ENCODE data around the gene LAMB3.

LAMB3 gene

DNA sequence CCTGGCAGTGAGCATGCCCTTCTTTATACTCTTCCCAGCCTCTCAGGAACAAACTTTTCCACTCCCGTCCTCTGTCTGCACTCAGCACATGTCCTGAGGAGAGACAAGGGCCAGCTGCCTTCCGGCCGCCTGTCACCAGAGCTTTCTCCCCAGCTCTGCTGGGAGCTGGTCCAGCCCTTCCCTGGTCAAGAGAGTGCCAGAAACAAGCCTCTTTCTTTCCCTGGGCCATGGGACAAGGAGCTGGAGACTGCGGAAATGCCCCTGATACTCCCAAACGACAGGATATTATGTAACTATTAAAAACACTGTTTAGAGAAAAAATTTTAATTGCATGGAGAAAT lies 10.4 kb downstream of the LAMB3 start:
- Histone ChIP-seq H3K4me3 (ENCODE audit: low read depth in 1 of 5, low read length in 5 of 5) (no peak overlapping the region), H3K9ac (ENCODE audit: low read length in 5 of 5) (peak overlapping the region in 4 of 5 donors; percentile 50 to 64 (median 60))

GRCh38 chr1:209635850-209636249 lies 16.4 kb downstream of the LAMB3 start:
- Histone ChIP-seq H3K4me3 (ENCODE audit: low read depth in 1 of 5, low read length in 5 of 5) (no peak overlapping the region), H3K36me3 (ENCODE audit: control insufficient read depth in 5 of 5, insufficient read depth in 5 of 5, low read length in 5 of 5) (no peaks in the 10 kb centered on the region), H3K27me3 (ENCODE audit: control insufficient read depth in 5 of 5, insufficient read depth in 4 of 5, low read length in 5 of 5) (no peaks in the 10 kb centered on the region), H3K4me1 (ENCODE audit: control insufficient read depth in 5 of 5, insufficient read depth in 5 of 5, low read length in 5 of 5) (peaks cover 0 to 11% (median 7%) of the 10 kb centered on the region in 5 donors), H3K9ac (ENCODE audit: low read length in 5 of 5) (no peak overlapping the region), H3K9me3 (ENCODE audit: control insufficient read depth in 5 of 5, low read length in 5 of 5) (no peaks in the 10 kb centered on the region), H3K27ac (ENCODE audit: low read depth, low read length) (no peak overlapping the region)

More for the DNA sequence above, 10.4 kb downstream of the LAMB3 start:
- Histone ChIP-seq H3K4me1 (ENCODE audit: control insufficient read depth in 5 of 5, insufficient read depth in 5 of 5, low read length in 5 of 5) (peaks cover 24 to 59% (median 54%) of the 10 kb centered on the region in 5 donors), H3K27ac (ENCODE audit: low read depth, low read length) (peak overlapping the region; percentile 86), H3K27me3 (ENCODE audit: control insufficient read depth in 5 of 5, insufficient read depth in 4 of 5, low read length in 5 of 5) (no peaks in the 10 kb centered on the region), H3K36me3 (ENCODE audit: control insufficient read depth in 5 of 5, insufficient read depth in 5 of 5, low read length in 5 of 5) (no peaks in the 10 kb centered on the region), H3K9me3 (ENCODE audit: control insufficient read depth in 5 of 5, low read length in 5 of 5) (no peaks in the 10 kb centered on the region)

- Histone ChIP-seq H3K9ac (ENCODE audit: low read length in 5 of 5) (no peak overlapping the region), H3K27ac (ENCODE audit: low read depth, low read length) (no peak overlapping the region), H3K4me1 (ENCODE audit: control insufficient read depth in 5 of 5, insufficient read depth in 5 of 5, low read length in 5 of 5) (peaks cover 0 to 17% (median 15%) of the 10 kb centered on the region in 5 donors), H3K36me3 (ENCODE audit: control insufficient read depth in 5 of 5, insufficient read depth in 5 of 5, low read length in 5 of 5) (no peaks in the 10 kb centered on the region), H3K27me3 (ENCODE audit: control insufficient read depth in 5 of 5, insufficient read depth in 4 of 5, low read length in 5 of 5) (no peaks in the 10 kb centered on the region), H3K4me3 (ENCODE audit: low read depth in 1 of 5, low read length in 5 of 5) (no peak overlapping the region), H3K9me3 (ENCODE audit: control insufficient read depth in 5 of 5, low read length in 5 of 5) (no peaks in the 10 kb centered on the region)
These were observed 18.1 kb downstream of the LAMB3 start for GRCh38 chr1:209634005-209634737.

DNA sequence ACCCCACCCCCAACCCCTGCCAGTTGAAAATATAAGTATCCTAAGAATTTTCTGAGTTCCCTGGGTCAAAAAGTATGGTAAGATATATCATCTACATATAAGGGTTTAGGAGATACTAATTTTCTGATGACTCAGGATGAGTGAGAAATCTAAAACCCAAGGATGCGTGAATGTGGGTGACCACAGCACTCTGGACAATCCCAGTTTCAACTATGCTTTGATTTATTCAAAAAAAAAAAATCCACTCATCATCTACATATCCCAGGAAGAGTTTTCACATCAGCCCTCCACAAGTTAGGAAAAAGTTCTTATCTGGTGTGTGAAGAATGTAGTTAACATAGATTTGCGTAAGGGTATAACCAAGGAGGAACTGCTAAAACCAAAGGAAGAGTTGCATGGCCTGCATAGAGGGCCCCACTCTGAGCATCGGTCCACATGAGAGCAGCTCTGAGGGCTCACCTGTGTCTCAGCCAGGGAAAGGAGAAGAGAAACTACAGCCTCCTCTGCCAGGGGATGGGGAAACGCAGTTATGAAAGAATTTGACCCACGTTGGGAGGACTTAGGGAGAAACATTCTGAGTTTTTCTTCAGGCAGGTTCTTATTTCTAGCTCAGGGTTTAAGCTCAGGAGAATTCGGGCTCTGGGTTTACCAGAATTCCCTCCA lies 18.8 kb downstream of the LAMB3 start:
- H3K36me3 ChIP-seq (ENCODE audit: control insufficient read depth in 5 of 5, insufficient read depth in 5 of 5, low read length in 5 of 5): no peaks in the 10 kb centered on the region
- no peaks in the 10 kb centered on the region for H3K9me3 ChIP-seq (ENCODE audit: control insufficient read depth in 5 of 5, low read length in 5 of 5)
- peaks cover 0 to 17% (median 15%) of the 10 kb centered on the region in 5 donors for H3K4me1 ChIP-seq (ENCODE audit: control insufficient read depth in 5 of 5, insufficient read depth in 5 of 5, low read length in 5 of 5)
- no peak overlapping the region for H3K4me3 ChIP-seq (ENCODE audit: low read depth in 1 of 5, low read length in 5 of 5)
- H3K9ac ChIP-seq (ENCODE audit: low read length in 5 of 5): no peak overlapping the region
- H3K27ac ChIP-seq (ENCODE audit: low read depth, low read length): no peak overlapping the region
- H3K27me3 ChIP-seq (ENCODE audit: control insufficient read depth in 5 of 5, insufficient read depth in 4 of 5, low read length in 5 of 5): no peaks in the 10 kb centered on the region

DNA sequence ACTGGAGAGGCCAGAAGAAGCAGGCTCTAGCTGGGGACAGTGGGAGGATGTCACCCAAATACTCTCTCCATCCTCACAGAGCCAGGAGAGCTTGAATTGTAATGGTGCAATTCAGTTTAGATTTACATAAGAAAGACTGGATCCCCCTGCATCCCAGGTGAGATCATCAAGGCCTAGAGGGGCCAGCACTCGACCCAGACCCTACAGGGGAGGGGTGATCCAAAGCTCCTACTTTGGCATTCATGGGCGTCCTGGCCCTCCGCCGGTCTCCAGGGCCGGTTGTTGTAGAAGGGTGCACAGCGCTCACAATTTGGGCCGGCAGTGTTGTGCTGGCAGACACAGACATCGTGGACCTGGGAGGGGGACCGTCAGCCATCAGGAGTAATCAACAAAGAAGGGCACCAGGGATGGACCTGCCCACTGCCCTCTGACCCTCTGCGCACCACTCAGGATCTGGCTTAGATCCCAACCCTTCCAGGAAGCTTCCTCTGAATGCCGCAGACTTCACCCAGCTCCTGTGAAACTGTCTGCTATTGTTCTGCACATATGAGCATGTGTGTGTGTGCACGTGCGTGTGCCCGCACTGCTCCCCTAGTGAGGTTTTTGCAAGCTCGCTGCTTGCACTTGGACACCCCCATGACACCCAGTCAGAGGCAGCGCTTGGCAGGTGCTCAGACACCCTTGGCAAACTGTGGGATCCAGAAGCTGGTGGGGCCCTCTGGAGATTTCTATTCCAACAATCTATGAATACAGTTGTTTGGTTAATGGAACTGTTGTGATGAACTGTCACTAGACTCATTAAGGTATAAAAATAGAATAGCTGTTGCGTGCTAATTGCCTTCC lies 21.6 kb downstream of the LAMB3 start:
- no peaks in the 10 kb centered on the region for H3K36me3 ChIP-seq (ENCODE audit: control insufficient read depth in 5 of 5, insufficient read depth in 5 of 5, low read length in 5 of 5)
- no peaks in the 10 kb centered on the region for H3K9me3 ChIP-seq (ENCODE audit: control insufficient read depth in 5 of 5, low read length in 5 of 5)
- H3K9ac ChIP-seq (ENCODE audit: low read length in 5 of 5): no peak overlapping the region
- peaks cover 4 to 40% (median 34%) of the 10 kb centered on the region in 5 donors for H3K4me1 ChIP-seq (ENCODE audit: control insufficient read depth in 5 of 5, insufficient read depth in 5 of 5, low read length in 5 of 5)
- peaks cover 0 to 3% (median 0%) of the 10 kb centered on the region in 5 donors for H3K27me3 ChIP-seq (ENCODE audit: control insufficient read depth in 5 of 5, insufficient read depth in 4 of 5, low read length in 5 of 5)
- H3K27ac ChIP-seq (ENCODE audit: low read depth, low read length): no peak overlapping the region
- H3K4me3 ChIP-seq (ENCODE audit: low read depth in 1 of 5, low read length in 5 of 5): no peak overlapping the region

DNA sequence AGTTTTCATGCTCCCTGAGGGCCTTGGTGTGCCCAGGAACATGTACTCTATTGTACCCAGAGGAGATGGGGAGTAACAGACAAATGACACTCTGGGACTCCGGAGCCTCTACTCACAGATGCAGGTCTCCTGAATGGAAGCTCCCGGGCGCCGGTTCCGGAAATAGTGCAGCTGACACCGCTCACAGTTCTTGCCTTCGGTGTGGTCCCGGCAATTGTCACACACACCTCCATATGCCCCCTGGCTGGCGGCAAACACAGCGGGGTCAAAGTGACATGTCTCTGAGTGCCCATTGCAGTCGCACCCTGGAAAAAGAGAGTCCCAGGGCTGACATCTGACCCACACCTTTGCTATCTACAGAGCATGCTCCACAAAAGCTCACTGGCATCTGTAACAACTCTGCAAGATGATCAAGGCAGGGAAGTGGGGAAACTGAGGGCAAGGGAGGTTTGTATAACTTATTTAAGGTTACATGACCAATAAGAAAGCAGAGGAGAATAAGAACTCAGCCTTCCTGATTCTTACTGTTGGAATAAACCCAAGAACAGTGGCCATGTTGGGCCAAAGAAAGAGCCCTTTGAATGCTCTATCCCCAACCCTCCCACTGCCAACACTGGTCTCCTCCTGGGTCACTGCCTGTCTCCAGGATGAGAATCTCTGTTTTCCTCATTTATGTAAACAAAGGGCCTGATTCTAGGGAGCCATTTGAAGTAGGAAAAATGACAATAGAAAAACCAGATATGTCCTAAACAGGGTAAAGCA lies 22.4 kb downstream of the LAMB3 start:
- Histone ChIP-seq H3K4me1 (ENCODE audit: control insufficient read depth in 5 of 5, insufficient read depth in 5 of 5, low read length in 5 of 5) (peaks cover 5 to 48% (median 37%) of the 10 kb centered on the region in 5 donors), H3K27me3 (ENCODE audit: control insufficient read depth in 5 of 5, insufficient read depth in 4 of 5, low read length in 5 of 5) (peaks cover 0 to 3% (median 0%) of the 10 kb centered on the region in 5 donors), H3K36me3 (ENCODE audit: control insufficient read depth in 5 of 5, insufficient read depth in 5 of 5, low read length in 5 of 5) (no peaks in the 10 kb centered on the region), H3K9me3 (ENCODE audit: control insufficient read depth in 5 of 5, low read length in 5 of 5) (no peaks in the 10 kb centered on the region), H3K27ac (ENCODE audit: low read depth, low read length) (no peak overlapping the region), H3K9ac (ENCODE audit: low read length in 5 of 5) (peak overlapping the region in 1 of 5 donors; percentile 38), H3K4me3 (ENCODE audit: low read depth in 1 of 5, low read length in 5 of 5) (no peak overlapping the region)

GRCh38 chr1:209628618-209629299 lies 23.5 kb downstream of the LAMB3 start:
- Histone ChIP-seq H3K4me1 (ENCODE audit: control insufficient read depth in 5 of 5, insufficient read depth in 5 of 5, low read length in 5 of 5) (peaks cover 5 to 54% (median 37%) of the 10 kb centered on the region in 5 donors), H3K27me3 (ENCODE audit: control insufficient read depth in 5 of 5, insufficient read depth in 4 of 5, low read length in 5 of 5) (peaks cover 0 to 3% (median 0%) of the 10 kb centered on the region in 5 donors), H3K27ac (ENCODE audit: low read depth, low read length) (peak overlapping the region; percentile 76), H3K9me3 (ENCODE audit: control insufficient read depth in 5 of 5, low read length in 5 of 5) (no peaks in the 10 kb centered on the region), H3K4me3 (ENCODE audit: low read depth in 1 of 5, low read length in 5 of 5) (no peak overlapping the region), H3K9ac (ENCODE audit: low read length in 5 of 5) (no peak overlapping the region), H3K36me3 (ENCODE audit: control insufficient read depth in 5 of 5, insufficient read depth in 5 of 5, low read length in 5 of 5) (peaks cover 0 to 3% (median 0%) of the 10 kb centered on the region in 5 donors)

GRCh38 chr1:209627732-209628196 lies 24.5 kb downstream of the LAMB3 start:
- H3K9ac ChIP-seq (ENCODE audit: low read length in 5 of 5): peak overlapping the region in 4 of 5 donors; percentile 1 to 53 (median 27)
- peak overlapping the region in 4 of 5 donors; percentile 17 to 55 (median 34) for H3K4me3 ChIP-seq (ENCODE audit: low read depth in 1 of 5, low read length in 5 of 5)
- H3K36me3 ChIP-seq (ENCODE audit: control insufficient read depth in 5 of 5, insufficient read depth in 5 of 5, low read length in 5 of 5): peaks cover 0 to 12% (median 6%) of the 10 kb centered on the region in 5 donors
- no peaks in the 10 kb centered on the region for H3K9me3 ChIP-seq (ENCODE audit: control insufficient read depth in 5 of 5, low read length in 5 of 5)
- H3K4me1 ChIP-seq (ENCODE audit: control insufficient read depth in 5 of 5, insufficient read depth in 5 of 5, low read length in 5 of 5): peaks cover 5 to 54% (median 37%) of the 10 kb centered on the region in 5 donors
- peak overlapping the region; percentile 76 for H3K27ac ChIP-seq (ENCODE audit: low read depth, low read length)
- peaks cover 0 to 3% (median 0%) of the 10 kb centered on the region in 5 donors for H3K27me3 ChIP-seq (ENCODE audit: control insufficient read depth in 5 of 5, insufficient read depth in 4 of 5, low read length in 5 of 5)
